ENCODE results near the gene RBM38.
A peak's percentile ranks its signal among the peaks of the same experiment; 100 is the strongest.
"Not testable (repeated sequence)": the region's sequence is repeated elsewhere in the genome, so short reads cannot be mapped to it uniquely, and the experiment has no call there.

Gene RBM38

DNA sequence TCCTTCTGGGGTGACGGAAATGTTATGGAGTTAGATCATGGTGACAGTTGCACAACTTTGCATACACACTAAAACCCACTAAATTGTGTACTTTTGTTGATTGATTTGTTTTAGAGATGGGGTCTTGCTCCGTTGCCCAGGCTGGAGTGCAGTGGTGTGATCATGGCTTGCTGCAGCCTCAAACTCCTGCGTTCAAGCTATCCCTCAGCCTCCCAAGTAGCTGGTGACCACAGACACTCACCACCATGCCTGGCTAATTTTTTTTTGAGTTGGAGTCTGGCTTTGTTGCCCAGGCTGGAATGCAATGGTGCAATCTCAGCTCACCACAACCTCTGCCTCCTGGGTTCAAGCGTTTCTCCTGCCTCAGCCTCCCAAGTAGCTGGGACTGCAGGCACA, 39.0 kb downstream of the RBM38 start:
- not testable (repeated sequence) for H3K27ac ChIP-seq, H3K4me3 ChIP-seq

- Histone ChIP-seq H3K4me3 (no peak overlapping the region), H3K27ac (no peak overlapping the region)
These were observed 40.3 kb downstream of the RBM38 start for GRCh38 chr20:57431539-57431835.

DNA sequence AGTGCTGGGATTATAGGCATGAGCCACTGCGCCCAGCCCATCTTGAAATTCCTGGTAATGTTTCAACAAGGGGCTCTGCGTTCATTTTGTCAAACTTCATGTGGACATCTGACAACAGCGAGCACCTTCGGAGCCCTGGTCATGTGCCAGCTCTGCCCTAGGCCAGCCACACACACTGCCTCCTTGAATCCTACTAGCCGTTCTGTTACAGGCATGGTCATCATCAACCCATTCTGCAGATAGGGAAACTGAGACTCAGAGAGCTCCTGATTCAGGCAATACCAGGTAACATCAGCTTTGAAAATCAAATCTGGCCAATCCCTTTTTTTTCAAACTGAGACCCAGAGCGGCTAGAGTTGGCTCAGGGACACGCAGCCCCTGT, 41.3 kb downstream of the RBM38 start:
- H3K27ac ChIP-seq = peak overlapping the region in 5 of 21 experiments; percentile 26 to 69 (median 42)
- no peak overlapping the region for H3K4me3 ChIP-seq

- H3K27ac ChIP-seq = peak overlapping the region in 6 of 21 experiments; percentile 5 to 69 (median 40)
- no peak overlapping the region for H3K4me3 ChIP-seq
These were observed 41.8 kb downstream of the RBM38 start for GRCh38 chr20:57432862-57433491.

- no peak overlapping the region for H3K4me3 ChIP-seq
- peak overlapping the region in 4 of 21 experiments; percentile 5 to 69 (median 54) for H3K27ac ChIP-seq
These were observed 42.6 kb downstream of the RBM38 start for GRCh38 chr20:57433657-57434389.

DNA sequence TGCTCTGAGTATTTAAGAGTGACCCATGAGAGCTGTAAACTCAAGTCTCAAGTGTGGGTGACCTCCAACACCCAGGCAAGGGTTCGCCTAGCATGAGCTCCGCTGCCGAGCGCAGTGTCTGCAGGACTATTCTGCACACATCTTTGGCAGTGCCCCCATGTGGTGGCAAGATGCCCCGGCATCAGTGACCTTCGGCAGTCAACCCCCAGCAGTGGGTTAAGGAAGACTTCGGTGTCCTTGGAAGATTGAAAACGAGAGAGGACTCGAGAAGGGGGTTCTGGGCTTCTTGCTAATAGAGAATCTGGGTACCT, 43.1 kb downstream of the RBM38 start:
- no peak overlapping the region for H3K4me3 ChIP-seq
- H3K27ac ChIP-seq = no peak overlapping the region

GRCh38 chr20:57435105-57435497, 43.9 kb downstream of the RBM38 start:
- peak overlapping the region in 1 of 21 experiments; percentile 13 for H3K27ac ChIP-seq
- no peak overlapping the region for H3K4me3 ChIP-seq

DNA sequence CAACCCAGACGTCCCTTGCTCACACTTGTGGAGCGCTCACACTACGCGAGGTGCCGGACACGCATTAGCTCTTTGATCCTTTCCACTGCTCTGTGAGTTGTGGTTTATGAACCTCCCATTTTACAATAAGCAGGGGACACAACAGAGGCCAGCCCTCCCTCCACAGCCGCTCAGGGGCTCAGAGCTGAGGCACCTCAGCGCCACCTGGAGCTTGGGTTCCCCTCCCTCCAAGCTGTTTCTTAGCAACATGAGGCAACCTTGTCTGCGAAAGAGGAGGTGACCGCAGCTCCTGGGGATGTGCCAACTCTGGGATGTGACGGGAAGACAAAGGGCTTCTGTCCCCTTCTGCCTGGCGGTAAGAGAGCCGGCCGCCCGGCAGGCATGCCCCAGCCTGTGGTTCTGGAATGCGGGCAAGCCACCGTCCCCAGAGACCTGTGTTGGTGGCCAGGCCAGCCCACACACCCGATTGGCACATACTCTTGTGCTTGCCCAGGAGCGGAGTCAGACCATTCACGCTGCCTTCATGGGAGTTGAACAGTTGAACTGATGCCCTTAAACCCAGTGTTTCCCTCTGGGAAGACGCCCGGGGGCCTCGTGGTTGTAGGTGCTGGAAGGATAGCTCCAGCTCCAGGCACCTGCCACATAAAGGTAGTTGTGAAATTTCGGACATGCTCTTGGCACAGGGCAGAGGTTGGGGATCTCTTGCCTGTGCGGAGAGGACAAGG, 44.5 kb downstream of the RBM38 start:
- Histone ChIP-seq H3K27ac (peak overlapping the region in 2 of 21 experiments; percentile 2 to 13), H3K4me3 (no peak overlapping the region)

DNA sequence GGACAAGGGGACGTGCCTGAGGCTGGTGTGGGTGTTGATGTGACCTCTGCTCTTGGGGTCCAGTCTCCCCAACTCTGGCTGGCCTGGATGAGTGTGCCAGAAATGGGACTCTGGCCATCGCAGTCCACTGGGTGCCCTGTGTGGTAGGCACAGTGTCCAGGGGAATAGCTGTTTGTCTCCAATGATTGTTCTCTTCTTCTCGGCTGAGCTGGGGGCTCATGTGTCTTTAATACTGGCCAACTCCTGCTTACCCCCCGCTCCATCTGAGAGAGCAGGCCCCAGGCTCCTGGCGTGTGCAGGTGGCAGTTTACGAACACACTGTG, 45.0 kb downstream of the RBM38 start:
- Histone ChIP-seq H3K27ac (peak overlapping the region in 1 of 21 experiments; percentile 2), H3K4me3 (no peak overlapping the region)

DNA sequence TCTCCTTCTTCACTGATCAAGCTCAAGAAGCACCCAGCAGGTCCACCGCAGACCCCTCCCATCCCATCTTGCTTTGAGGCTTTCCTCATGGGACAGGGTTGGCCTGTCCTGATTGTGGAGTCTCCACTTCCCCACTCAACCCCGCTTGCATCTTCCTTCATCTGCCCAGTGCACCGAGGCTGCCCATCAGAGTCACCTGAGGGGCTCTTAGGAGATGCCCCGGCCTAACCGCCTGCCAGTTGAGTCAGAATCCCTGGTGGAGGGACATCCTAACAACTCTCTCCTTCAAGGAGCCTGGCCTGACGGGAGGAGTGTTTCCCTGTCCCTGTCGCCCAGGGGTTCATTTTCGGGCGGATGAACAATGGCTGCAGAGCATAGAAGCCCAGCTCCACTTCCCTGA, 46.1 kb downstream of the RBM38 start:
- no peak overlapping the region for H3K27ac ChIP-seq
- no peak overlapping the region for H3K4me3 ChIP-seq

DNA sequence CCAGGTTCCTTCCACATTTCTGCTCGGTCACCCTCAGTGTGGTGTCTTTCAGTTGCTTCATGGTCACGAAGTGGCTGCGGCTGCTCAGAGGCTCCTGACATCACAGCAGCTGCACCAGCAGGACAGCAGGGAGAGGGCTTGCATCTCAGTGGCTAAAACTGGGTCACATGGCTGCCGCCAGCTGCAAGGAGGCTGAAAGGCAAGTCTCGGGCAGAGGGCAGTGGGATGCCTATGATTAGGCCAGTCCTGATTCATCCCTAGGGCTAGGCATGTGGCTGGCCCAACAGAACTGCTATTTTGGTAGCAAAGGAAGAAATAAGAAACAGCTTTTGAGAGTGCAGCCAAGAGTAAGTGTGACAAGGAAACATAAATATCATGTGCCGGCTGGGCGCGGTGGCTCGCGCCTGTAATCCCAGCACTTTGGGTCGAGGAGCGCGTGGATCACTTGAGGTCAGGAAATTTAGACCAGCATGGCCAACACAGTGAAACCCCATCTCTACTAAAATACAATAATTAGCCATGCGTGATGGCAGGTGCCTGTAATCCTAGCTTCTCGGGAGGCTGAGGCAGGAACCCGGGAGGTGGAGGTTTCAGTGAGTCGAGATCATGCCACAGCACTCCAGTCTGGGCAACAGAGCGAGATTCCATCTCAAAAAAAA, 46.6 kb downstream of the RBM38 start:
- no peak overlapping the region for H3K27ac ChIP-seq
- H3K4me3 ChIP-seq = no peak overlapping the region

GRCh38 chr20:57438552-57438951, 47.4 kb downstream of the RBM38 start:
- Histone ChIP-seq H3K27ac (no peak overlapping the region), H3K4me3 (no peak overlapping the region)

GRCh38 chr20:57439432-57439831, 48.2 kb downstream of the RBM38 start:
- Histone ChIP-seq H3K4me3 (no peak overlapping the region), H3K27ac (peak overlapping the region in 2 of 21 experiments; percentile 22 to 70)

DNA sequence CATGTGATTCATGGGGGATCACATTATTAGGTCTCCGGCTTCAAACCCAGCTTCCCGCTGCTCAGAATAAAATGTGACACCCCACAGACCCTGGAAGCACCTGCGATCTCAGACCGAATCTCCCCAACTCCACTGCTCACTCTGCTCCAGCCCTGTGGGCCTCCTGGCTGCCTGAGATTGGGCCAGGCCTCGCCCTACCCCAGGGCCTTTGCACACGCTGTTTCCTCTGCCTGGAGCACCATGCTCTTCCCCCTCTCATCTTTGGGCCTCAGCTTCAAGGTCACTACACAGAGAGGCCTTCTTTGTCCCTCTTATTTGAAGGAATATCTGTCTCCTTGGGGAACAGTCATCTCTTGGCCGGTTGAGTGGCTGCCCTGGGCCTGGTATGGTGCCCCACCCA, 48.8 kb downstream of the RBM38 start:
- Histone ChIP-seq H3K4me3 (no peak overlapping the region), H3K27ac (peak overlapping the region in 5 of 21 experiments; percentile 53 to 71 (median 64))

DNA sequence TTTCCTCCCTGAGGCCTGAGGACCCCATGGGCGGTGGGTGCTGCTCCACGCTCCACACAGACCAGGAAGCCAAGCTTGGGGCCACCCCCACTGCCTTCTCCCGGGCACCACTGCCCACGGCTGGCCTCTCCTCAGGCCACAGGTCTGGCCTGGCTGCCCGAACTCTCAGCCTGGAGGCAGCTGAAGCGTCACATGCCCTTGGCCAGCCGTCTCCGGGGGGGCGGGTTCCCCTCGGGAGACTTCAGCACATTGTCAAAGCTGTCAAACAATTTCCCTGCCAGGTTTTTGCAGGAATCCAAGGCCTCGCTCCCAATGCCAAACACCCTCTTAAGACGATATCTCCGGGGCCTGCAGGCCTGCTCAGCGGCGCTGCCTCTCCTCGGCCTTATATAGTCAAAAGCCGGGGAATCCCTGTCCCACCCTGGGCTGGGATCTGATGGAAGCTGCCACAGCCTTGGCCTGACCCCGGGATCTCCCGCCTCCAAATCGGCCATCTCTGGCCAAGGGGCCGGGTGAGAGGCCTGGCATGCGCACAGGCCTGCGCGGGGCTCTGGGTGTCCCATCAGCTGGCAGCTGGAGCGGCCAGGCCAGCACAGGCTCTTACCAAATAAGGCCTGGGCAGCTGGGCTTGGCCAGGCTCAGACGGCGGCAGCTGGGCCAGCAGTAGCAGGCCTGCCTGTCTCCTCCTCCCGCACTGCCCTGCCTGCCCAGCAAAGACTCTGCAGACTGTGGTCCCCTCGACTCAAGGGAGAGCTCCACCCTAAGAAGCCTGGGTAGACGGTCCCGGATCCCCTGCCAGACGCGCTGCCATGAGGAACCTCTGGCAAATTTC, 49.7 kb downstream of the RBM38 start:
- H3K27ac ChIP-seq = peak overlapping the region in 10 of 21 experiments; percentile 8 to 71 (median 54)

DNA sequence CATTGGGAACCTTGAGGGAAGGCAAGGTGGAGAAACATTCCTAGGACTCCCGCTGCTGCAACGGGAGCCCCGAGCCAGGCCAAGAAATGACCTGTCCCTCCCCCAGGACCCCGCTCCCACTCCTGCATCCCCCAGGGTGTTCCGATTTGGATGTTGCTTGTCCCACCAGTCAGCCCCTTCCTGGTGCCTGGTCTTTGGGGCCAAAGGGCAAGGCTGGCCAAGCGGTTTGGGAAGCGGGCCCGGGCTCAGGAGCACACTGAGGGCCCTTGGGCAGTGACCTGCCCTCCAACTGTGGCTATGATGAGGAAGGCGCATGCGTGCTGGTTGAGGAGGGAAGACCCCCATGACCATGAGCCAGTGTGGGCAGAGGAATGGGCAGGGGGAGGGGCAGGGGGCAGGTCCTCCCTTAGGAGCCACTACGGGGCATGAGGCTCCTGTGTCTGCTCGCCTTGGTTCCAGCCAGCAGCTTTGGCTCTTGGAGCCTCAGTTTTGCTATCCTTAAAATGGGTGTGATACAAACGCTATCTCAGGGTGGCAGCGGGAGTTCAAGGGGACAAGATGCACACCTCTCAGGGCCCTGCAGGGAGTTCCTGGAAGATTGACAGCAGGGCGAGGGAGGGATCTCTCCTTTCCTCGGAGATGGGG, 50.4 kb downstream of the RBM38 start:
- H3K4me3 ChIP-seq = no peak overlapping the region
- peak overlapping the region in 6 of 21 experiments; percentile 8 to 71 (median 58) for H3K27ac ChIP-seq

More for the DNA sequence above, 49.7 kb downstream of the RBM38 start:
- H3K4me3 ChIP-seq = no peak overlapping the region

- Histone ChIP-seq H3K27ac (no peak overlapping the region), H3K4me3 (no peak overlapping the region)
These were observed 51.1 kb downstream of the RBM38 start for GRCh38 chr20:57442158-57442887.

GRCh38 chr20:57442888-57443239, 51.7 kb downstream of the RBM38 start:
- Histone ChIP-seq H3K4me3 (no peak overlapping the region), H3K27ac (no peak overlapping the region)
